ENCODE measurements around the gene LSS.
"Not testable (repeated sequence)": the region's sequence is repeated elsewhere in the genome, so short reads cannot be mapped to it uniquely, and the experiment has no call there.

Gene LSS

DNA sequence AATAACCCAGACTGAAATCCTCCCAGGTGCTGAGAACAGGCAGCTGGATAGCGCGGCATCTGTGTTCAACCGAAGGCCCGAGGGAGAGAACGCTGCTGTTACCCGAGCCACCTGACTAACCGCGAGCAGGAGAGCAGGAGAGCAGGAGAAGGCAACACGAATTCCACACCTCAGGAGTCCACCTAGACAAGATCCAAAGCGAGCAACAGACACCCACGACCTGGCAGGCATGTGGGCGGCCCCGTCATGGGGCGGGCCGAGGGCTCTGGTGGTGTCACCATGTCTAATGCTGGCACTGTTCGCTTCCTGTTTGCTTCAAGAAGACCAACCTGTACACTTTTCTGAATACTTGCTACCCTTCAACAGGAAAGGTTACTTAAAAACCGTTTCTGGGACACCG, 23.4 kb downstream of the LSS start:
- no peak for DNase-seq

DNA sequence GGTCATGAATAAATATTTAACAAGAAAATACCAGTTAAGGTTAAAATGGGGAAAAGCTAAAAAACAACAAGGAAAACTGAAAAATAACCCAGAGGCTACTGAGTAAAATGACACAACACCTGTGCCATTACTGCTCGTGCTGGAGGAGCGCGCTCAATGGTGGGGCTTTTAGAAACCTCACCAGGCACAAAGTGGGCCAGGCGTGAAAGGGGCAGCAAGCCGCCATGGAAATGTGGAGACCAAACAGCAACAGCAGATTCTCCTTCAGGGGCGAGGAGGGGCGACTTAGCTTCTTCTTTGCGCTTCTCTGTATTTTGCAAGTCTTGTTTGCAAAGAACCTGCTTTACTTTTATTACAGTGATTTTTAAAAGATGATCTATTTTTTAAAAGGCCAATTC, 25.4 kb downstream of the LSS start:
- DNase-seq, result no peak

- no peak for DNase-seq
Observed at GRCh38 chr21:46202592-46203202, 25.9 kb downstream of the LSS start.

- not testable (repeated sequence) for DNase-seq
Observed at GRCh38 chr21:46200877-46201803, 27.4 kb downstream of the LSS start.

GRCh38 chr21:46199436-46200373, 28.9 kb downstream of the LSS start:
- no peak for DNase-seq

- no peak for DNase-seq
Observed at GRCh38 chr21:46196733-46197132, 31.8 kb downstream of the LSS start.

DNA sequence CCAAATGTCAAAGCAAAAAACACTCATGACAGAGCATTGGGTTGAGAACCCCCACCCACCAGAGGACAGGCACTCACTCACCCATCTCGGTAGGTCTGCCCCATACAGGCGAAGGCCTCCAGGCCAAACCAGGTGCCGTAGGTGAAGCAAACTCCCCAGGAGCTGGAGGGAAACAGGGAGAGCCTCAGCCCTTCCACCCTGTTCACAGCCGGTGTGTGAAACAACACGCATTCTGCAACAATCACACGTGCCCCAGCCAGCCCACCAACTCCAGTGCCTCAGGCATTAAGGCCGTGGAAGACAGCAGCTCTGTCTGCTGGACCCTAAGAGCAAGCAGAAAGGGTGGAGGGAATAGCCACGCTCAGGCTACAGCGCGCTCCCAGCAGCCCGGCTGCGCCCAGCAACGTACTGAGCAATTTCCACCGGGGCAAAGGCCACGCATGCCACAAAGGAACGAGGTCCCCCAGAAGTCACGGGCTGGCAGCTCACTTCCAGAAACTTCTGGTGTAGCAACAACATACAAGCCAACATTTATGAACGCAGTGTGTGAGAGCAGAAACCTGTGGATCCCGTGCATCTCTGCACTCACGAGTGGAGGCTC, 32.9 kb downstream of the LSS start:
- DNase-seq, result no peak

- DNase-seq, result no peak
Observed at GRCh38 chr21:46194374-46195334, 33.9 kb downstream of the LSS start.

DNA sequence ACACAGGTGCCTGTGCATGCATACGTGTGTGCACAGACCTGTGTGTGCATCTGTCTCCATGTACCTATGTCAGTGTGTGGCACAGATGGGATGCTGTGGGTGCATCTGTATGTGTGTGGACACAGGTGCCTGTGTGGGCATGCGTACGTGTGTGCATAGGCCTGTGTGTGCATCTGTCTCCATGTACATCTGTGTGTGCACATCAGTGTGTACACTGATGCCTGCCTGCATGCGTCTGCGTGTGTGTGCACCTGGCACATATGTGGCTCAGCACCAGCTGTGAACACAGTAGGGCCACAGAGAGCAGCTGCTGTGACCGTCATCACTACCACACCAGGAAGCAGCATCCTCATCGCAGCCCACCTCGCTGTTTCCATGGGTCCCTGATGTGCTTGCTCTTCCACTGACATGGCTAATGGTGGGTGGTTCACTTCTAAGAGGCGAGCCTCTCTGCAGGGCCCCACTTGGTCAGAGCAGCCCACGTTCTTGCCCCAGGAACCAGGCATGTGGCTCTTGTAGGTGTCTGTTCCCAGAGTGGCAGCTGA, 34.7 kb downstream of the LSS start:
- no peak for DNase-seq

GRCh38 chr21:46191686-46192575, 36.6 kb downstream of the LSS start:
- DNase-seq, result no peak

GRCh38 chr21:46191257-46191685, 37.3 kb downstream of the LSS start:
- no peak for DNase-seq

DNA sequence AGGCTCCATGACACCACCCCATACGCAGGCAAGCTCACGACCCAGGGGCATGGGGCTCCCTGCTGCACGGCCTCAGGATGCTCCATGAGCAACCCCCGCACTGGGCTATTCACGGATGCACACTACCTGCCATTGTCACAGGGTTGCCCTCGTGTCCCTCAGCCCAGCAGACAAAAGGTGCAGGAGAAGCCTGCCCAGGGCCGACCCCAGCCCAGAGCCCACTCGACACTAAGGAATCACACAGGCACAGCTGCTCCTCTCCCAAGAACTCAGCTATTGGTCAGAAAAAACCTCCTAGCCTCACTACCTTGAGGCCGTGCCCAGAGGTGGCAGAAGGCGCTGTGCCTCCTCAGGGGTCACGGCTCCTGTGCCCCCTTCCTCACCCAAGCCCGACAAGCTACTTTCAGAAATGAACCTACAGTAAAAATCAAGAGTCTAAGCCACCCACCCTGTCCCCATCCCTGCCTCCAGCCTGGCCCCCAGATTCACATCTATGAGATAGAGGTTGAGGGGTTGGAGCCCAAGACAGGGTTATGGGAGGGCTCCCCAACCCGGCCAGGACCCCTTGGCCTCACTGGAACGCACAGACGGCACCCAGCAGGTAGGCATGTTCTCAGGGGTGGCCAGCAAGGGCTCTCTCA, 38.0 kb downstream of the LSS start:
- DNase-seq, result no peak

- no peak for DNase-seq
Observed at GRCh38 chr21:46189959-46190490, 38.5 kb downstream of the LSS start.

DNA sequence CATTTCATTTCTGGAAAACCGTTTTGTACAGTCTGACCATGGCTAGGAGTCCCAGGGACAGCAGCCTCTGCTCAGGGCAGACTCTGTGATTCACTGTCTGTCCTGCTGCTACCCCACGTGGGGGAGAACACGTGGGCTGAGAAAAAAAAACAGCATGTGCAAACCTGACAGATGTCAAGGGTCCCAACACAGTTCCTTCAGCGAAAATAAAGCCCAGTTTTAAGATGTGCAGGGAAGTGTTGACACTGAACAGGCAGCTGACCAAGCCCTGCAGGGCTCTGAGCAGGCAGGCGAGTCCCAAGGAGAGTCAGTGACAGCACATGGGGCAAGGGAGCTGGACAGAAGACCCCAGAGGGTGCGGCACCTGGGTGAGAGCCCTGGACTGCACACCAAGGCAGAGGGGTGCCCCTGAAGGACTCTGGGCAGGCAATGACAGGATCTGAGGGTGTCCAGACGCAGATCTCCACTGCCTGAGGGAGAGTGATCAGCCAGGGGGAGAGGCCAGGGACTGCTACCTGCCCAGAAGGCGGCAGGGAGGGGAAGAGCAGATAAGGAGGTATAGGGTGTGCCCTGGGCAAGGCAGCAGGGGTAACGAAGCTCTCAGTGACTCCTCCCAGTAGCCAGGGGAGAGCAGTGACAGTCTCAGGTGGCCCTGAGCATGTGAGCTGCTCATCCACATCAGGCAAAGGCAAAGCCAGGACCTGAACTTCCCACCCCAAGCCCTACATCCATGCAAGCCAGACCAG, 39.2 kb downstream of the LSS start:
- DNase-seq, result no peak

DNA sequence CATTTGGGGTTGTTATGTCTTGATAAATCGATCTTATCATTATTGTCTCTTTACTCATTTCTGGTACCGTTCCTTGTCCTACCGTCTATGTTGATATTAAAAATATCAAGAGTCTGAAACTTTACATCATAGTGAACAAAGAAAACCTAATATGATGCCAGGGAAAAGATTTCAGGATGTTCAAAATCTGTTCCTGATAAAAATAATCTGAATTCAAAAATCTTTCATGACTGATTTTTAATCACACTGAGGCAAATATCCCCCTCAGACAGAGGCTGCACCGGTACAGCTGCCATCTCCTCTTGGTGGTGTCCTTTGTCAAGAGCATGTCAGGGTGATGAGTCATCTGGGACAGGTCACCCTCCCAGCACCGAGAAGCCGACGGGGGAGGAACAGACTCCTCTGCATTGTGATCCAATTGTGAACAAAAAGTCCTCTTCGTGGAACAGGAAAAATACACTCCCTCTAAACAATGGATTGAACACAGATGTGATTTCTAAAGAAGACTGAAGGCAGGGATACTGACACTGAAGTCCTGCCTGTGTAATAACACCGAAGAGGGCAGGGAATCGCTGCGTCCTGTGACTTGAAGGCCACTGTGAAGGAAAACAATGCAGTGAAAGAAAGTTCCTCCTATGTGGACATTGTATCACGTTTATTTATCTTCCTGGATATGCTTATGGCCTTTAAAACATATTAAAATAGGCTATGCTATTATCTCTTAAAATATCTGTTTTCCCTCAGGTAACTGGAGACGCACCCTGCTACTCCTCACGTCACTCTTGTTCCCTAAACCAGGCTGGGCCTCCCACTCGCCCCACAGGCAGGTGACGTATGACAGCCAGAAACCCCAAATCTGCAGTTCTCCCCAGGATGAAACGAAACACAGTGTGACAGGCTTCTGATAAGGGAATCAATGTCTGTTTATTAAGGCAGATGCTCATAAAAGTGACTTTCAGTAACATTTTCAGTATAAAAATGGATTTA, 40.1 kb downstream of the LSS start:
- no peak for DNase-seq

GRCh38 chr21:46187814-46188213, 40.8 kb downstream of the LSS start:
- DNase-seq, result no peak

GRCh38 chr21:46187261-46187660, 41.3 kb downstream of the LSS start:
- no peak for DNase-seq

All from NCI-H446 treated with DMSO at 0.1 percent for 48 hours (cell line).